Upper lobe of left lung (tissue), 6 donors: Measurements from ENCODE around the gene BANF1. TPM values are rescaled to one million over a fixed set of nuclear protein-coding genes. Genes with fewer than 3 reads are reported as not detected.

Experiments used
- ATAC-seq, 2 donors: fragments of 200-7000 bp; cut with Tn5 transposase; one replicate each; pipeline ENCODE4 v1.9.1; 2022; ENCODE audit warnings: mild to moderate bottlenecking in 2 of 2, moderate library complexity in 2 of 2; ENCODE audit not compliant: low FRiP score in 2 of 2
- DNase-seq, 2 donors: peaks; one replicate each; pipeline ENCODE4 v3.0.0-alpha.2; 2019 to 2020
- H3K27ac ChIP-seq, 4 donors: fragments of 200-600 bp; sonication (generic); one replicate each; pipeline ENCODE4 v1.5.1; 2016 to 2019
- H3K27me3 ChIP-seq, 4 donors: fragments of 200-600 bp; sonication (generic); one replicate each; pipeline ENCODE4 v1.5.1; 2017 to 2019
- H3K36me3 ChIP-seq, 4 donors: fragments of 200-600 bp; sonication (generic); one replicate each; pipeline ENCODE4 v1.5.1; 2016 to 2019
- H3K4me1 ChIP-seq, 4 donors: fragments of 200-600 bp; sonication (generic); one replicate each; pipeline ENCODE4 v1.5.1; 2018 to 2019
- H3K4me3 ChIP-seq, 4 donors: fragments of 200-600 bp; sonication (generic); one replicate each; pipeline ENCODE4 v1.5.1; 2017 to 2019; ENCODE audit warnings: mild to moderate bottlenecking in 2 of 4, moderate library complexity in 1 of 4
- H3K9me3 ChIP-seq, 4 donors: fragments of 200-600 bp; sonication (generic); one replicate each; pipeline ENCODE4 v1.5.1; 2018 to 2019
- EP300 ChIP-seq, 4 donors: sonication (generic); formaldehyde crosslinking; IDR thresholded peaks; one replicate each; pipeline ENCODE4 v1.5.1; 2017; ENCODE audit warnings: antibody characterized with exemption in 4 of 4, control low read depth in 2 of 4
- POLR2A ChIP-seq, 4 donors: fragments of 450-650 bp; IDR thresholded peaks; one replicate each; pipeline ENCODE4 v1.5.1; 2016 to 2017; ENCODE audit warnings: antibody characterized with exemption in 4 of 4, mild to moderate bottlenecking in 2 of 4
- POLR2AphosphoS5 ChIP-seq, 2 donors: sonication (generic); formaldehyde crosslinking; IDR thresholded peaks; one replicate each; pipeline ENCODE4 v1.5.1; 2017; ENCODE audit warnings: antibody characterized with exemption in 2 of 2
- WGBS, 2 donors: methylation state at CpG; one replicate each; pipeline ENCODE4 v1.1.5; 2017 to 2018; 5-methylcytosine and 5-hydroxymethylcytosine counted together
- total RNA-seq, 6 donors: library from RNA; depleted of rRNA in 4 of 6; stranded (reverse); fragments of >200 nt in 4 of 6; gene quantifications; one replicate each; pipeline versions ENCODE4 v1.1.0 to v1.2.1, GENCODE V29; 2016 to 2021
- TF ChIP-seq, protein P1 (sequence below), 6 experiments: fragments of 450-650 bp in 4 of 6; fragments of 200-600 bp in 2 of 6; sonication (generic) in 2 of 6; IDR thresholded peaks; one replicate each; pipeline ENCODE4 v1.5.1; 2016 to 2019; ENCODE audit warnings: antibody characterized with exemption in 6 of 6
- donor health status: DM: no; HTN: no; CAD: no; lungs with moderate emphysema.
- donor health status: DM: no; HTN: yes; CAD: no; lungs with severe emphysema.

The BANF1 gene
- total RNA-seq, 6 donors from 2014 or later, result 32.5 to 201 (median 53.8) TPM

DNA sequence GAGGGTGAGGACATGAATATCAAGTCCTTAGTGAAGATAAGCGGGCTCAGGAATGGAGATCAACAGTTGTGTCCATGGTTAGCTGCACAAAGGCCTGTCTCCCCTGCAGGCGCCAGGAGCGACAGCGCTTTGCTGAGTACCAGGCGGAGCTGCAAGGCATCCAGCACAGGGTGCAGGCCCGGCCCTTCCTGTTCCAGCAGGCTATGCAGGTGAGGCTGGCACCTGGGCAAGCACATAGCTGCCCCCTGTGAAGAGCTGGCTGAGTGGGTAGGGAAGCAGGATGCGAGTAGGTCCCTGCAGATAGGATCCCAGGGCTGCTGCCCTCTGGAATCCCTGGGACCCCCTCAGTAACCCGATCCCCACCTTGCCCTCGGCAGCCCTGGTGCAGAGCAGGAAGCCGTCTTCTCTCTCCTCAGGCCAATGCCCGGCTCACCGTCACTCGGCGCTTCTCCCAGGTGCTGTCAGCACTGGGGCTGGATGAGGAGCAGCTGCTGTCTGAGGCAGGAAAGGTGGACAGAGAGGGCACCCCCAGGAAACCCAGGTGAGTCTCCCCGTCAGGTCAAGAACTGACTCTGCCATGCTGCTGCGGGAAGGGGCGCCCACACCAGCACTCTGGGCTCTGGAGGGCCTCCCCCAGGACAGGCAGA lies 43.4 kb upstream of the BANF1 start:
- H3K4me3 ChIP-seq, result no peak overlapping the region
- DNase-seq (no peak), ATAC-seq (no peak)
- WGBS, 2 donors, result 79 to 82% methylated on average over 17 of the region's 17 CpGs
- peaks cover 0 to 3% (median 1%) of the 10 kb centered on the region in 4 donors for H3K36me3 ChIP-seq
- no peaks in the 10 kb centered on the region for H3K27me3 ChIP-seq
- H3K9me3 ChIP-seq, result no peaks in the 10 kb centered on the region
- H3K4me1 ChIP-seq, result peaks cover 19 to 29% (median 23%) of the 10 kb centered on the region in 4 donors
- H3K27ac ChIP-seq, result no peak overlapping the region
- TF ChIP-seq EP300 (IDR thresholded peaks at IDR 0.05) (no peak), POLR2A (IDR thresholded peaks at IDR 0.05) (no peak), POLR2AphosphoS5 (IDR thresholded peaks at IDR 0.05) (no peak)
- TF ChIP-seq, protein P1, sequence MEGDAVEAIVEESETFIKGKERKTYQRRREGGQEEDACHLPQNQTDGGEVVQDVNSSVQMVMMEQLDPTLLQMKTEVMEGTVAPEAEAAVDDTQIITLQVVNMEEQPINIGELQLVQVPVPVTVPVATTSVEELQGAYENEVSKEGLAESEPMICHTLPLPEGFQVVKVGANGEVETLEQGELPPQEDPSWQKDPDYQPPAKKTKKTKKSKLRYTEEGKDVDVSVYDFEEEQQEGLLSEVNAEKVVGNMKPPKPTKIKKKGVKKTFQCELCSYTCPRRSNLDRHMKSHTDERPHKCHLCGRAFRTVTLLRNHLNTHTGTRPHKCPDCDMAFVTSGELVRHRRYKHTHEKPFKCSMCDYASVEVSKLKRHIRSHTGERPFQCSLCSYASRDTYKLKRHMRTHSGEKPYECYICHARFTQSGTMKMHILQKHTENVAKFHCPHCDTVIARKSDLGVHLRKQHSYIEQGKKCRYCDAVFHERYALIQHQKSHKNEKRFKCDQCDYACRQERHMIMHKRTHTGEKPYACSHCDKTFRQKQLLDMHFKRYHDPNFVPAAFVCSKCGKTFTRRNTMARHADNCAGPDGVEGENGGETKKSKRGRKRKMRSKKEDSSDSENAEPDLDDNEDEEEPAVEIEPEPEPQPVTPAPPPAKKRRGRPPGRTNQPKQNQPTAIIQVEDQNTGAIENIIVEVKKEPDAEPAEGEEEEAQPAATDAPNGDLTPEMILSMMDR (IDR thresholded peaks at IDR 0.05), result no peak

DNA sequence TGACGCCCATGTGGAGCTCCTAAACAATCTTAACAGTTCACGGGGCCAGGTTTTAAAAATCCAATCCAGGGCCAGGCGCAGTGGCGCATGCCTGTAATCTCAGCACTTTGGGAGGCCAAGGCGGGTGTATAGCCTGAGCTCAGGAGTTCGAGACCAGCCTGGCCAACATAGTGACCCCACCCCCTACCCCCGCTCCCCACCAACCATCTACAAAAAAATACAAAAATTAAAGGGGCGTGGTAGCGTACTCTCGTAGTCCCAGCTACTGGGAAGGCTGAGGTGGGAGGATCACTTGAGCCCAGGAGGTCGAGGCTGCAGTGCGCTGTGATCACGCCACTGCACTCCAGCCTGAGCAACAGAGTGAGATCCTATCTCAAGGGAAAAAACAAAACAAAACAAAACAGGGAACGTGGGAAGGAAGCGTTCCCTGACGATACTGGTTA lies 41.5 kb upstream of the BANF1 start:
- no peak for DNase-seq
- ATAC-seq, result no peak
- Histone ChIP-seq H3K4me3 (peak overlapping the region; percentile 47 to 95 (median 85)), H3K4me1 (peaks cover 20 to 37% (median 24%) of the 10 kb centered on the region in 4 donors), H3K27ac (peak overlapping the region; percentile 89 to 95 (median 92)), H3K27me3 (no peaks in the 10 kb centered on the region), H3K36me3 (peaks cover 14 to 23% (median 19%) of the 10 kb centered on the region in 4 donors), H3K9me3 (no peaks in the 10 kb centered on the region)
- WGBS, 2 donors, result 52 to 57% methylated on average over 16 of the region's 16 CpGs
- TF ChIP-seq POLR2AphosphoS5 (IDR thresholded peaks at IDR 0.05) (no peak), EP300 (IDR thresholded peaks at IDR 0.05) (no peak), POLR2A (IDR thresholded peaks at IDR 0.05) (no peak)
- TF ChIP-seq, protein P1 (IDR thresholded peaks at IDR 0.05), result peak in 1 of 6 experiments; percentile 1

DNA sequence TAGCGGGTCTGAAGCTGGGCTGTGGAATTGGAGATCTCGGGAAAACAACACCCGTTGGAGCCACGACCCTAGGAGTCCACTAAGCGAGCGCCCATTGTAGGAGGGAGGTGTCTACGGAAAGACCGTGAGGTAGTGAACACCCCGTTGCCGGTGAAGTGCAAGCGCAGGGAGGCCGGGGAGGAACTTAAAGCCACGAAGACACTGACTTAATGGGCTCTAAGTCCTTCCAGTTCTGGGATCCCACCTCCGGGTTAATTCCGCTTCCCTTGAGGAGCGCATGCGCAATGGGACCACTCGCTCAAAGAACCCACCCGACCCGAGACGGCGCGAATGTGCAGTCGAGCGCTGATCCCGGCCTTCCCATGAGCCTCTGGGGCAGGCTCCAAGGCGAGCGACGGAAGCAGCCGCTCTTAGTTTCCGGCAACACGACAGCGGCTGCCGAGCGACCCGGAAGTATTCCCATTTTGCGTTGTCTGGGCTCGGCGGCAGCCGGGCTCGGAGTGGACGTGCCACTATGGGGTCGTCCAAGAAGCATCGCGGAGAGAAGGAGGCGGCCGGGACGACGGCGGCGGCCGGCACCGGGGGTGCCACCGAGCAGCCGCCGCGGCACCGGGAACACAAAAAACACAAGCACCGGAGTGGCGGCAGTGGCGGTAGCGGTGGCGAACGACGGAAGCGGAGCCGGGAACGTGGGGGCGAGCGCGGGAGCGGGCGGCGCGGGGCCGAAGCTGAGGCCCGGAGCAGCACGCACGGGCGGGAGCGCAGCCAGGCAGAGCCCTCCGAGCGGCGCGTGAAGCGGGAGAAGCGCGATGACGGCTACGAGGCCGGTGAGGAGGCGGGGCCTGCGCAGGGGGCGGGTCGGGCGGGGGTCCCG lies 40.8 kb upstream of the BANF1 start, which contains the start of gene SART1:
Gene SART1 (plus strand): TSS at position 468 of the 874 bp plus-strand sequence. CDS start 47 bp downstream, at position 515.
- Histone ChIP-seq H3K4me3 (peak within 1 kb of the TSS; percentile 57 to 95 (median 85)), H3K36me3 (peaks cover 20 to 29% (median 25%) of the 10 kb centered on the region in 4 donors), H3K9me3 (no peaks in the 10 kb centered on the region), H3K4me1 (peaks cover 20 to 37% (median 24%) of the 10 kb centered on the region in 4 donors), H3K27ac (peak within 1 kb of the TSS; percentile 89 to 95 (median 92)), H3K27me3 (no peaks in the 10 kb centered on the region)
- ATAC-seq, result peak; percentile 96 to 98
- 0 to 1% methylated on average over 30 to 74 of the region's 97 CpGs for WGBS, 2 donors
- DNase-seq, result peak; percentile 93 to 99
- peak; percentile 82 to 95 for TF ChIP-seq POLR2AphosphoS5 (IDR thresholded peaks at IDR 0.05)
- TF ChIP-seq EP300 (IDR thresholded peaks at IDR 0.05), result peak in 1 of 4 donors; percentile 2
- peak in 3 of 4 donors; percentile 65 to 85 (median 68) for TF ChIP-seq POLR2A (IDR thresholded peaks at IDR 0.05)
- TF ChIP-seq, protein P1 (IDR thresholded peaks at IDR 0.05), result peak in 2 of 6 experiments; percentile 10 to 48

DNA sequence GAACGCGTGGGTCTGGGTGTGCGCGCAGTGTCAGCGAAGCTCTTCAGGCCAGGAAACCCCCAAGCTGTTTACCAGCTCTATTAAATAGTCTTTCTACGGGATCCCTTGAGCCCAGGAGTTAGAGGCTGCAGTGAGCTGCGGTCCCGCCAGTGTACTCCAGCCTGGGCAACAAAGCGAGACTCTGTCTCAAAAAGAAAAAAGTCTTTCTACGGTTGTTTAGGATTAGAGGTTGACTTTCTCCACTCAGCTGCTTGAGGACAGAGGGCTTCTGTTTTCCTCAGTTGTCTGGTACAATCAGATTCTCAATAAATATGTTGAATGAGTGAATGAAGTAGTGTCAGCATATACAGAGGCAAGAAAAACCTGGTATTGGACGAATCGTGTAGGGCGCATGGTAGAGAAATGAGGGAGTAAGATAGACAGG lies 40.1 kb upstream of the BANF1 start:
- H3K4me3 ChIP-seq, result peak overlapping the region; percentile 57 to 95 (median 85)
- WGBS, 2 donors, result 5 to 6% methylated on average over 8 to 13 of the region's 13 CpGs
- peaks cover 27 to 36% (median 32%) of the 10 kb centered on the region in 4 donors for H3K36me3 ChIP-seq
- peak overlapping the region; percentile 89 to 95 (median 92) for H3K27ac ChIP-seq
- no peaks in the 10 kb centered on the region for H3K9me3 ChIP-seq
- no peak for ATAC-seq
- no peaks in the 10 kb centered on the region for H3K27me3 ChIP-seq
- TF ChIP-seq POLR2AphosphoS5 (IDR thresholded peaks at IDR 0.05), result no peak
- TF ChIP-seq, protein P1 (IDR thresholded peaks at IDR 0.05), result no peak
- TF ChIP-seq POLR2A (IDR thresholded peaks at IDR 0.05), result no peak
- TF ChIP-seq EP300 (IDR thresholded peaks at IDR 0.05), result no peak
- DNase-seq, result no peak
- peaks cover 20 to 37% (median 24%) of the 10 kb centered on the region in 4 donors for H3K4me1 ChIP-seq
